KOPT-K1 (cell line): Measurements from ENCODE around the gene WRAP53.
A peak's percentile ranks its signal among the peaks of the same experiment; 100 is the strongest.
"Not testable (repeated sequence)": the region's sequence is repeated elsewhere in the genome, so short reads cannot be mapped to it uniquely, and the experiment has no call there.

Source experiments
- H3K27ac ChIP-seq: fragments of 200-600 bp; sonication (generic); 2 replicates; pipeline ENCODE4 v1.5.1; 2016; ENCODE audit warnings: antibody characterized with exemption, mild to moderate bottlenecking, low read depth, low read length; ENCODE audit not compliant: poor library complexity, severe bottlenecking
- H3K36me3 ChIP-seq: fragments of 200-600 bp; sonication (generic); 2 replicates; pipeline ENCODE4 v1.5.1; 2017; ENCODE audit warnings: antibody characterized with exemption, mild to moderate bottlenecking, low read length, moderate library complexity; ENCODE audit not compliant: insufficient read depth
- H3K9me3 ChIP-seq: fragments of 200-600 bp; sonication (generic); 2 replicates; pipeline ENCODE4 v1.5.1; 2017; ENCODE audit warnings: antibody characterized with exemption, low read length, mild to moderate bottlenecking; ENCODE audit not compliant: insufficient read depth, poor library complexity, severe bottlenecking

The WRAP53 gene

GRCh38 chr17:7687908-7688807, at the start of gene WRAP53:
Gene WRAP53, plus strand, starts transcription at chr17:7688477. Its CDS starts 172 bp downstream, at chr17:7688649.
- H3K9me3 ChIP-seq: no peaks in the 10 kb centered on the region

DNA sequence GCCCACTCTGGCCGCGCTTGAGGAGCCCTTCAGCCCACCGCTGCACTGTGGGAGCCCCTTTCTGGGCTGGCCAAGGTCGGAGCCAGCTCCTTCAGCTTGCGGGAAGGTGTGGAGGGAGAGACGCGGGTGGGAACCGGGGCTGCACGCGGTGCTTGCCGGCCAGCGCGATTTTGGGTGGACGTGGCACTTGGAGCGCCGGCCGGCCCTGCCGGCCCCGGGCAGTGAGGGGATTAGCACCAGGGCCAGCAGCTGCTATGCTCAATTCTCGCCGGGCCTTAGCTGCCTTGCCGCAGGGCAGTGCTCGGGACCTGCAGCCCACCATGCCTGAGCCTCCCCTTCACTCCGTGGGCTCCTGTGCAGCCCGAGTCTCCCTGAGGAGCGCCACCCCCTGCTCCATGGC, 47.5 kb upstream of the WRAP53 start:
- H3K36me3 ChIP-seq: no peaks in the 10 kb centered on the region

More at GRCh38 chr17:7687908-7688807, at the start of gene WRAP53:
- H3K27ac ChIP-seq: peak within 1 kb of the TSS; percentile 95
- H3K36me3 ChIP-seq: peaks cover 37% of the 10 kb centered on the region

DNA sequence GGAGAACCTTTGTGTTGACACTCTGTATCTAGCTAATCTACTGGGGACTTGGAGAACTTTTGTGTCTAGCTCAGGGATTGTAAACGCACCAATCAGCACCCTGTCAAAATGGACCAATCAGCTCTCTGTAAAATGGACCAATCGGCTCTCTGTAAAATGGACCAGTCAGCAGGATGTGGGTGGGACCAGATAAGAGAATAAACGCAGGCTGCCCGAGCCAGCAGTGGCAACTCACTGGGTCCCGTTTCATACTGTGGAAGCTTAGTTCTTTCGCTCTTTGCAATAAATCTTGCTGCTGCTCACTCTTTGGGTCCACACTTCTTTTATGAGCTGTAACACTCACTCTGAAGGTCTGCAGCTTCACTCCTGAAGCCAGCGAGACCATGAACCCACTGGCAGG, 46.6 kb upstream of the WRAP53 start:
- H3K27ac ChIP-seq, H3K36me3 ChIP-seq, H3K9me3 ChIP-seq: not testable (repeated sequence)

More for the DNA sequence above, 47.5 kb upstream of the WRAP53 start:
- H3K9me3 ChIP-seq: no peaks in the 10 kb centered on the region
- no peak overlapping the region for H3K27ac ChIP-seq

- no peaks in the 10 kb centered on the region for H3K36me3 ChIP-seq
- no peaks in the 10 kb centered on the region for H3K9me3 ChIP-seq
- no peak overlapping the region for H3K27ac ChIP-seq
Measured at GRCh38 chr17:7644775-7645174, 43.5 kb upstream of the WRAP53 start.

DNA sequence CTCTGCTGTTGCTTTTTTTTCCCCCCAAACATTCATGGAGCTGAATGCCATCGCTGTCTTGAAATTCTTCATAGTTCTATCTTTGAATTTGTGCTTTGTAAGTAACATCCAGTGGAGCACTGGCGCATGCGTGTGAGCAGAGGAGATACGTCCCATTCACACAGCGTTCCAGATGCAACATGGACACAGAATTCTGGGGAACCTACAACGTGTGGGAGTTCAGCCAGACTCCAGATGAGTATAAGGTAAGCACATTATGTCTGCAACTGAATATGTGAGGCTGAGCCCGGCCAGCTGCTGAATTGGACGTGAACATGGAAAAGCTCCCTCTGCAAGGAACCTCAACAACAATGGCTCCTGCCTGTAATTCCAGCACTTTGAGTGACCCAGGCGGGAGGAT, 41.8 kb upstream of the WRAP53 start:
- no peak overlapping the region for H3K27ac ChIP-seq
- no peaks in the 10 kb centered on the region for H3K9me3 ChIP-seq
- no peaks in the 10 kb centered on the region for H3K36me3 ChIP-seq

GRCh38 chr17:7647018-7647417, 41.3 kb upstream of the WRAP53 start:
- no peaks in the 10 kb centered on the region for H3K36me3 ChIP-seq
- H3K9me3 ChIP-seq: no peaks in the 10 kb centered on the region
- no peak overlapping the region for H3K27ac ChIP-seq

DNA sequence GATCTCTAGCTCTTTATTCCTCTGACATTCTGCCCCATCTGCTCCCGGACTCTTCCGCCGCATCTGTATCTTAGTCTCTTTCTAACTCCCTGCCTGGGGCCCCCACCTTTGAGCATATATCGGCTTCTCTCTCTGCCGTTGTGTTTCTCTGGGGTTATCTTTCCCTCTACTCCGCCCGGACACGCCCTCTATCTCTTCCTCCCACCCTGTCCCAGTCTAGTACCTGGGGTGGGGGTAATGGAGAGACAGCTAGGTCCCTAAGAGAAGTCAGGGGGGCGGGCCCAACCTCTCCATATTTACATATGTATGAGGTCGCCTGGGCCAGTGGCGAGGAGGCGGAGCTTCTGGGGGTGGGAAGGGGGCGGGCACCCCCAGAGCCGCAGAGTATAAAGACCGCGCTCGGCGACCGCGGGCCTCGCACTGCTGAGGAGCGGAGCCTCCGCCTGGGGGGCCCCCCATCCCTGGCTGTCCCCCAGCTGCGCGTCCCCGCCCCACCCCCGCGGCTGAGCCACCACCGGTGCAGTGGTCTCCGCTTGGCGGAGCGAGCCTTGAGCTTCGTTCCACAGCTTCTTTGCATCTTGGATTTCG, 37.7 kb upstream of the WRAP53 start, which contains the start of gene ATP1B2:
TSS of gene ATP1B2 (plus strand) at position 418 of the 588 bp plus-strand sequence. CDS start 593 bp downstream, outside the sequence.
- Histone ChIP-seq H3K27ac (no peak within 1 kb of the TSS), H3K9me3 (no peaks in the 10 kb centered on the region), H3K36me3 (no peaks in the 10 kb centered on the region)

GRCh38 chr17:7651097-7651664, 37.1 kb upstream of the WRAP53 start:
- Histone ChIP-seq H3K27ac (no peak overlapping the region), H3K36me3 (no peaks in the 10 kb centered on the region), H3K9me3 (no peaks in the 10 kb centered on the region)

GRCh38 chr17:7651665-7652387, 36.5 kb upstream of the WRAP53 start:
- Histone ChIP-seq H3K36me3 (no peaks in the 10 kb centered on the region), H3K27ac (no peak overlapping the region), H3K9me3 (no peaks in the 10 kb centered on the region)

GRCh38 chr17:7652388-7653356, 35.6 kb upstream of the WRAP53 start:
- Histone ChIP-seq H3K27ac (no peak overlapping the region), H3K9me3 (no peaks in the 10 kb centered on the region), H3K36me3 (no peaks in the 10 kb centered on the region)

- H3K9me3 ChIP-seq: no peaks in the 10 kb centered on the region
- H3K27ac ChIP-seq: no peak overlapping the region
- H3K36me3 ChIP-seq: no peaks in the 10 kb centered on the region
Measured at GRCh38 chr17:7654832-7655540, 33.3 kb upstream of the WRAP53 start.

DNA sequence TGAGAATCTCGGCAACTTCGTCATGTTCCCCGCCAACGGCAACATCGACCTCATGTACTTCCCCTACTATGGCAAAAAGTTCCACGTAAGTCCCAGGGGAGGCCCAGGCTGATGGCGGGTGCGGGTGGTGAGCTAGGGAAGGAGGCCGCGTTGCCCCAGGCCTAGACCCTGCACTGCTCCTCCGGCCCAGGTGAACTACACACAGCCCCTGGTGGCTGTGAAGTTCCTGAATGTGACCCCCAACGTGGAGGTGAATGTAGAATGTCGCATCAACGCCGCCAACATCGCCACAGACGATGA, 32.8 kb upstream of the WRAP53 start:
- no peaks in the 10 kb centered on the region for H3K36me3 ChIP-seq
- H3K9me3 ChIP-seq: no peaks in the 10 kb centered on the region
- H3K27ac ChIP-seq: no peak overlapping the region

- Histone ChIP-seq H3K9me3 (no peaks in the 10 kb centered on the region), H3K36me3 (no peaks in the 10 kb centered on the region), H3K27ac (no peak overlapping the region)
Measured at GRCh38 chr17:7656958-7657609, 31.2 kb upstream of the WRAP53 start.
